ENCODE results near the gene CLCN2. TPM values are rescaled to one million over a fixed set of nuclear protein-coding genes. Genes with fewer than 3 reads are reported as not detected.
A peak's percentile ranks its signal among the peaks of the same experiment; 100 is the strongest.

The CLCN2 gene
- total and polyA plus RNA-seq, 2 experiments from 2014 or later = 11.9 to 12.3 TPM

DNA sequence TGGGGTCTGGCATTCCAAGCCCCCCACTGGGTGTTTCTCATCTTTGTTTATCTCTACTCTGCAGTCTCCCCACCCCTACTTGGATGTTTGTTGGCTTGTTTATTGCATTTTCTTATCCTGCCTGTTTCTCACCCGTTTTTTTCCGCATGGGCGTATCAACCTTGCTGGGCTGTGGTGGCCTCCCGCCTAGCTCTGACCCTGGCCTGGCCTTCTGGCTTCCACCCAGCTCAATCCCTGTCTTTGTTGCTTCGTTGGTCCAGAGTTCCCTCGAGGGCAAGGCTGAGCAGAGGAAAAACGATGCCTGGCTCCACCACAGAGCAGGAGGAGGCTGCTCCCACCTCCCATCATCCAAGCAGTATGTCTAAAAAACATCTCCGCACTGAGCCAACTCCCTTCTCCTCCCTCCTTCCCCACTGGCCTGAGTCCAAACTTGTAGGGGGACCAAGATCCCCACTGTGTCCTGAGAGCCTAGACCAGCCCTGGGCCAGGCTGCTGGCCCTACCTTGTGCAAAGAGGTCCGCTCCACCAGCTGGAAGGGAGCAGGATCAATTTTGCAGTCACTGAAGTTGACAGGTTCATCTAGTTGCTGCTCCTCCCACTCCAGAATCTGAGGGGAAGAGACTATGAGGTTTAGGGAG is 9.8 kb downstream of the CLCN2 start:
- no peaks in the 10 kb centered on the region for H3K79me2 ChIP-seq
- H3K4me2 ChIP-seq = no peak overlapping the region
- TF ChIP-seq EZH2 (IDR thresholded peaks at IDR 0.05; ENCODE audit: borderline replicate concordance) (no peak), CTCF (IDR thresholded peaks at IDR 0.05; ENCODE audit: poor library complexity) (no peak), EZH2phosphoT487 (IDR thresholded peaks at IDR 0.05; ENCODE audit: low read depth, severe bottlenecking, unreplicated experiment) (no peak)
- H3K27me3 ChIP-seq = no peaks in the 10 kb centered on the region
- no peaks in the 10 kb centered on the region for H3K36me3 ChIP-seq (replicated peaks; ENCODE audit: insufficient read depth, low read depth)
- WGBS (ENCODE audit: low lambda C conversion rate, missing lambda C conversion rate) = 64% methylated on average over 9 of the region's 9 CpGs
- no peak for DNase-seq (ENCODE audit: low spot score)
- peaks cover 9% of the 10 kb centered on the region for H3K4me1 ChIP-seq (ENCODE audit: insufficient read depth)
- peak overlapping the region; percentile 71 for H3K27ac ChIP-seq
- no peaks in the 10 kb centered on the region for H3K9me3 ChIP-seq (ENCODE audit: low read depth)
- H3K4me3 ChIP-seq = no peak overlapping the region
- no peaks in the 10 kb centered on the region for H3K9me2 ChIP-seq (replicated peaks; ENCODE audit: insufficient read depth)
- no peaks in the 10 kb centered on the region for H4K20me1 ChIP-seq (ENCODE audit: insufficient read depth, poor library complexity, severe bottlenecking)
- no peak overlapping the region for H2AFZ ChIP-seq

DNA sequence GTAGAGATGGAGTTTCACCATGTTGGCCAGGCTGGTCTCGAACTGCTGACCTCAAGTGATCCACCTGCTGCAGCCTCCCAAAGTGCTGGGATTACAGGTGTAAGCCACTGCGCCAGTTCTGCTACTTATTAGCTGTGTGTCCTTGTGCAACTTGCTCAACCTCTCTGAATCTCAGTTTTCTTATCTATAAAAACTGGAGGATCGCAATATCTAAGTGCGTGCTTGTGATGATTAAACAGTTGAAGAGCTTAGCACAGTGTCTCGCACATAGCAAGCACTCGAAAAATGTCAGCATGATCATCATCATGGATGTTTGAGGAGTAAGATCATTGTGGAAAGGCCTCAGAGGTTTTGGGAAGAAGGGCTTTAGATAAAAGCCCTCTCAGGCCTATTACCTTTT is 10.8 kb downstream of the CLCN2 start:
- H3K4me2 ChIP-seq = no peak overlapping the region
- no peak for DNase-seq (ENCODE audit: low spot score)
- H3K27me3 ChIP-seq = no peaks in the 10 kb centered on the region
- no peak overlapping the region for H3K4me3 ChIP-seq
- WGBS (ENCODE audit: low lambda C conversion rate, missing lambda C conversion rate) = 96% methylated on average over 6 of the region's 6 CpGs
- no peaks in the 10 kb centered on the region for H3K36me3 ChIP-seq (replicated peaks; ENCODE audit: insufficient read depth, low read depth)
- no peaks in the 10 kb centered on the region for H3K9me2 ChIP-seq (replicated peaks; ENCODE audit: insufficient read depth)
- no peaks in the 10 kb centered on the region for H3K9me3 ChIP-seq (ENCODE audit: low read depth)
- H2AFZ ChIP-seq = no peak overlapping the region
- TF ChIP-seq EZH2 (IDR thresholded peaks at IDR 0.05; ENCODE audit: borderline replicate concordance) (no peak), EZH2phosphoT487 (IDR thresholded peaks at IDR 0.05; ENCODE audit: low read depth, severe bottlenecking, unreplicated experiment) (no peak), CTCF (IDR thresholded peaks at IDR 0.05; ENCODE audit: poor library complexity) (no peak)
- no peak overlapping the region for H3K27ac ChIP-seq
- no peaks in the 10 kb centered on the region for H4K20me1 ChIP-seq (ENCODE audit: insufficient read depth, poor library complexity, severe bottlenecking)
- no peaks in the 10 kb centered on the region for H3K79me2 ChIP-seq
- H3K4me1 ChIP-seq (ENCODE audit: insufficient read depth) = peaks cover 17% of the 10 kb centered on the region

DNA sequence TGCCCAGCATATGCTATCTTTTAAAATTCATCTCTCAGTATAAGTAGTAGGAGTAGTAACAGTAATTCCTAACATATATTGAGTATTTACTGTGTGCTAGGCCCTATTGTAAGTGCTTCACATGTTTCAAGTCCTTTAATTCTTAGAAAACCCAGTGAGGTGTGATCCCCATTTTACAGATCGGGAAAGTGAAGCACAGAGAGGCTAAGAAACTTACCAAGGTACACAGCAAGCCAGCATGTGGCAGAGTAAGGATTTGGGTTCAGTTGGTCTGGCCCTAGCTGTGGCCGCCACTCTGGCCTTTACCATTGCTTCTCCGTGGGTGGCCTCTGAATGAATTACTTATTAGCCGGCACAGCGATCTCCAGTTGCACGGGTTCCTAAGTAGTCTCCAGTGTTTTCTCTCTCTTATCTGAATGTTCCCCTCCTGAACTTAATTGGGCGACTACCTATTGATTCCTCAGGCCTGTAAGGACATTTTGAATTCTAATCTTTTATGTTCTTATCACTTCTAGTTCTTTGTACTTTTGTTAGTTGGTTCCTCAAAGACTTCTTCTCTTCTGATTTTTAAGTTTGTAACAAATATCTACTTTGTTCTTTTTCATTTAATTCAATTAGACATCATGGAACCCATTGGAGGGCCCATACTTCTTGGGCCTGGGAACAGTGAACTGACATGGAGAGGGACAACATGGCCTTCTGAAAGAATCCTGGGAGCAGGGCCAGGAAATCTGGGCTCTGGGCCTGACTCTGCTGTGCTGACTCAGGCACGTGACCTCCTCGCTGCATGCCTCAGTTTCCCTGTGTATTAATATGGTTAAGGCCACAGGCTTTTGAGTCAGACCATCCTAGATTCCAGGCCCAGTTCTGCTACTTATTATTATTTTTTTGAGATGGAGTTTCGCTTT is 11.6 kb downstream of the CLCN2 start:
- Histone ChIP-seq H3K4me2 (no peak overlapping the region), H4K20me1 (ENCODE audit: insufficient read depth, poor library complexity, severe bottlenecking) (no peaks in the 10 kb centered on the region), H3K27me3 (no peaks in the 10 kb centered on the region), H3K27ac (no peak overlapping the region), H2AFZ (no peak overlapping the region), H3K4me1 (ENCODE audit: insufficient read depth) (peaks cover 25% of the 10 kb centered on the region), H3K79me2 (no peaks in the 10 kb centered on the region), H3K9me2 (replicated peaks; ENCODE audit: insufficient read depth) (no peaks in the 10 kb centered on the region), H3K9me3 (ENCODE audit: low read depth) (no peaks in the 10 kb centered on the region), H3K36me3 (replicated peaks; ENCODE audit: insufficient read depth, low read depth) (no peaks in the 10 kb centered on the region), H3K4me3 (no peak overlapping the region)
- WGBS (ENCODE audit: low lambda C conversion rate, missing lambda C conversion rate) = 79% methylated on average over 10 of the region's 10 CpGs
- no peak for DNase-seq (ENCODE audit: low spot score)
- no peak for TF ChIP-seq EZH2phosphoT487 (IDR thresholded peaks at IDR 0.05; ENCODE audit: low read depth, severe bottlenecking, unreplicated experiment)
- TF ChIP-seq EZH2 (IDR thresholded peaks at IDR 0.05; ENCODE audit: borderline replicate concordance) = no peak
- no peak for TF ChIP-seq CTCF (IDR thresholded peaks at IDR 0.05; ENCODE audit: poor library complexity)
